K562 (cell line): Measurements from ENCODE around the gene KLK15. TPM values are rescaled to one million over a fixed set of nuclear protein-coding genes. Genes with fewer than 3 reads are reported as not detected.
A peak's percentile ranks its signal among the peaks of the same experiment; 100 is the strongest.

Source experiments
- ARHGAP35 ChIP-seq: fragments of 450-650 bp; IDR thresholded peaks from 2 replicates; pipeline ENCODE4 v1.6.1; 2018; ENCODE audit not compliant: partially characterized antibody
- ASH1L ChIP-seq: fragments of 450-650 bp; IDR thresholded peaks from 2 replicates; pipeline ENCODE4 v1.6.1; 2018; ENCODE audit warnings: borderline replicate concordance, mild to moderate bottlenecking, low read depth; ENCODE audit not compliant: partially characterized antibody
- ETV1 ChIP-seq: fragments of 450-650 bp; conservative IDR thresholded peaks from 2 replicates; pipeline ENCODE4 v1.6.1; 2016; ENCODE audit warnings: missing genetic modification characterization, control low read depth, low read depth, missing compliant biosample characterization
- KDM1A ChIP-seq, 2 experiments: fragments of 450-650 bp; IDR thresholded peaks; 2 replicates each; pipeline ENCODE4 v1.6.1; 2016; ENCODE audit warnings: mild to moderate bottlenecking in 2 of 2
- LARP7 ChIP-seq: fragments of 450-650 bp; IDR thresholded peaks from 2 replicates; pipeline ENCODE4 v1.6.1; 2016
- MCM2 ChIP-seq: fragments of 450-650 bp; IDR thresholded peaks from 2 replicates; pipeline ENCODE4 v1.6.1; 2017; ENCODE audit warnings: low read depth, mild to moderate bottlenecking
- PML ChIP-seq: IDR thresholded peaks from 2 replicates; pipeline ENCODE4 v1.6.1; 2012; ENCODE audit warnings: low read length, inconsistent platforms
- SP2 ChIP-seq: IDR thresholded peaks from 2 replicates; pipeline ENCODE4 v1.6.1; 2011; ENCODE audit warnings: mild to moderate bottlenecking, low read depth, low read length, moderate library complexity; ENCODE audit not compliant: poor library complexity, severe bottlenecking; ENCODE audit errors: extremely low read depth
- XRCC4 ChIP-seq: IDR thresholded peaks from one replicate; pipeline ENCODE4 v1.6.1; 2011; ENCODE audit not compliant: insufficient read depth, insufficient read length; ENCODE audit errors: extremely low read depth
- ZNF212 ChIP-seq: fragments of 450-650 bp; formaldehyde crosslinking; IDR thresholded peaks from 2 replicates; pipeline ENCODE4 v1.4.0; 2020; ENCODE audit warnings: mild to moderate bottlenecking
- ZNF23 ChIP-seq: fragments of 250-450 bp; sonication (Bioruptor Pico); IDR thresholded peaks from 2 replicates; pipeline ENCODE4 v1.4.0; 2020; ENCODE audit warnings: mild to moderate bottlenecking
- polyA plus RNA-seq, 8 experiments: library from polyadenylated mRNA; depleted of rRNA in 4 of 8; stranded (reverse) in 5 of 8; unstranded in 3 of 8; fragments of >200 nt; fragmentation: Nextera tagmentation in 2 of 8; fragmentation: Illumina TruSeq in 1 of 8; extraction: Ambion mirVana in 2 of 8; extraction: Trizol in 1 of 8; gene quantifications; 2 replicates each; pipeline versions ENCODE4 v1.2.1 to v1.2.3, GENCODE V29; 2011 to 2014; ENCODE audit warnings: inconsistent platforms in 1 of 8, missing spikeins in 1 of 8
- total RNA-seq, 7 experiments: library from RNA; depleted of rRNA in 6 of 7; stranded (reverse); fragments of >200 nt in 6 of 7; fragmentation: Illumina TruSeq in 2 of 7; extraction: Trizol in 2 of 7; gene quantifications; 2 replicates each; pipeline versions ENCODE4 v1.2.1 to v1.2.3, GENCODE V29; 2011 to 2021; ENCODE audit warnings: low replicate concordance in 1 of 7
- TF ChIP-seq, protein P1 (sequence below): fragments of 150-350 bp; conservative IDR thresholded peaks from 2 replicates; pipeline ENCODE4 v1.6.1; 2014; ENCODE audit warnings: low read length
- TF ChIP-seq, protein P2 (sequence below): fragments of 250-450 bp; sonication (Bioruptor Pico); IDR thresholded peaks from 2 replicates; pipeline ENCODE4 v1.4.0; 2020; ENCODE audit warnings: mild to moderate bottlenecking, moderate library complexity, borderline replicate concordance
- TF ChIP-seq, protein P3 (sequence below): fragments of 450-650 bp; formaldehyde crosslinking; IDR thresholded peaks from 2 replicates; pipeline ENCODE4 v1.4.0; 2022; ENCODE audit warnings: missing genetic modification characterization
- TF ChIP-seq, protein P4 (sequence below): fragments of 450-650 bp; formaldehyde crosslinking; conservative IDR thresholded peaks from 2 replicates; pipeline ENCODE4 v1.4.0; 2022; ENCODE audit warnings: mild to moderate bottlenecking, missing genetic modification characterization
- TF ChIP-seq, protein P5 (sequence below): fragments of 450-650 bp; IDR thresholded peaks from 2 replicates; pipeline ENCODE4 v1.6.1; 2016
- TF ChIP-seq, protein P6 (sequence below): sonication (generic); formaldehyde crosslinking; IDR thresholded peaks from 2 replicates; pipeline ENCODE4 v1.5.0; 2020; ENCODE audit warnings: missing genetic modification reagents

Gene KLK15
- total and polyA plus RNA-seq, 9 of the 15 experiments (the other 6 are each of a cell fraction or from before 2014, with no cell fraction given), result not detected

DNA sequence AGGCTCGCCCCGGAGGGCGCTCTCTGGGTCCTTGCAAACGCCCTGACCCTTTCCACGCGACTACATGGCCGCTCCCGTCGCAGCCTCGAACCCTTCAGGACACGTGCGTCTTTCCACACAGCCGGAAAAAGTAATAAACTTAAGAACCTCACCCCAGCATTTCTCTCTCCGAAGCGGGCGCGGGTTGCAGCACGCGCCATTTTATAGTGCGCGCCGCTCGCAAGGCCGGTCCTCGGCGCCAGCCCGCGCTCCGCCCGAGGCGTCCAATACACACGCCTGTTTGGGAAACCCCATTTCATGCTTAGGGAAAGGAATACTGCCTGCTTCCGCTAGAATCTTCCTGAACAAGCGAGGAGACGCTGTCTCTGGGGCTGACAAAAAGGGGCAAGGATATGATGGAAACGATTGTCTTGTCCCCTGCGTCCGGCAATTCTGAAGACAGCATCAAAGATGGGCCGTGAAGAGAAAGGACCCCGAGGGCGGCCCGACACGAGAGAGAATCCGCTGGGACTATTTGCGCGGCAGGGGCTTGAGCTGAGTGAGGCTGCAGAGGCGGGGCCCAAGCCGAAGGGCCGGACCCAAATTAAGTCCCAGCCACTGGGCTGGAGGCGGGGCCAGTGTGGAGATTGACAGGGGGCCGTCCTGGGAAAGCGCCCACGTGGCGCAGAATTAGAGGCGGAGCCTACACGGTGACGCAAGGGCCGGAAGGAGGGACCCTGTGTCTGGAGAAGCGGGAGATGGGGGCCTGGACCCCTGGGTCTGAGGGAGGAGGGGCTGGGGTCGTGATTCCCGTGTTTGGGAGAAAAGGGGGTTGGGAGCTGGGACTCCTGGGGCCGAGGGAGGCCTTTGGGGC lies 28.7 kb downstream of the KLK15 start (continued):
- TF ChIP-seq ETV1 (tag), result peak; percentile 92
- TF ChIP-seq KDM1A (IDR thresholded peaks at IDR 0.05), result no peak
- no peak for TF ChIP-seq LARP7
- TF ChIP-seq, protein P1, sequence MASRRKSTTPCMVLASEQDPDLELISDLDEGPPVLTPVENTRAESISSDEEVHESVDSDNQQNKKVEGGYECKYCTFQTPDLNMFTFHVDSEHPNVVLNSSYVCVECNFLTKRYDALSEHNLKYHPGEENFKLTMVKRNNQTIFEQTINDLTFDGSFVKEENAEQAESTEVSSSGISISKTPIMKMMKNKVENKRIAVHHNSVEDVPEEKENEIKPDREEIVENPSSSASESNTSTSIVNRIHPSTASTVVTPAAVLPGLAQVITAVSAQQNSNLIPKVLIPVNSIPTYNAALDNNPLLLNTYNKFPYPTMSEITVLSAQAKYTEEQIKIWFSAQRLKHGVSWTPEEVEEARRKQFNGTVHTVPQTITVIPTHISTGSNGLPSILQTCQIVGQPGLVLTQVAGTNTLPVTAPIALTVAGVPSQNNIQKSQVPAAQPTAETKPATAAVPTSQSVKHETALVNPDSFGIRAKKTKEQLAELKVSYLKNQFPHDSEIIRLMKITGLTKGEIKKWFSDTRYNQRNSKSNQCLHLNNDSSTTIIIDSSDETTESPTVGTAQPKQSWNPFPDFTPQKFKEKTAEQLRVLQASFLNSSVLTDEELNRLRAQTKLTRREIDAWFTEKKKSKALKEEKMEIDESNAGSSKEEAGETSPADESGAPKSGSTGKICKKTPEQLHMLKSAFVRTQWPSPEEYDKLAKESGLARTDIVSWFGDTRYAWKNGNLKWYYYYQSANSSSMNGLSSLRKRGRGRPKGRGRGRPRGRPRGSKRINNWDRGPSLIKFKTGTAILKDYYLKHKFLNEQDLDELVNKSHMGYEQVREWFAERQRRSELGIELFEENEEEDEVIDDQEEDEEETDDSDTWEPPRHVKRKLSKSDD, result peak; percentile 17; the same call in 1 of the 2 replicates
- peak; percentile 96 for TF ChIP-seq PML
- no peak for TF ChIP-seq MCM2
- TF ChIP-seq ARHGAP35, result no peak
- no peak for TF ChIP-seq SP2
- TF ChIP-seq, protein P2, sequence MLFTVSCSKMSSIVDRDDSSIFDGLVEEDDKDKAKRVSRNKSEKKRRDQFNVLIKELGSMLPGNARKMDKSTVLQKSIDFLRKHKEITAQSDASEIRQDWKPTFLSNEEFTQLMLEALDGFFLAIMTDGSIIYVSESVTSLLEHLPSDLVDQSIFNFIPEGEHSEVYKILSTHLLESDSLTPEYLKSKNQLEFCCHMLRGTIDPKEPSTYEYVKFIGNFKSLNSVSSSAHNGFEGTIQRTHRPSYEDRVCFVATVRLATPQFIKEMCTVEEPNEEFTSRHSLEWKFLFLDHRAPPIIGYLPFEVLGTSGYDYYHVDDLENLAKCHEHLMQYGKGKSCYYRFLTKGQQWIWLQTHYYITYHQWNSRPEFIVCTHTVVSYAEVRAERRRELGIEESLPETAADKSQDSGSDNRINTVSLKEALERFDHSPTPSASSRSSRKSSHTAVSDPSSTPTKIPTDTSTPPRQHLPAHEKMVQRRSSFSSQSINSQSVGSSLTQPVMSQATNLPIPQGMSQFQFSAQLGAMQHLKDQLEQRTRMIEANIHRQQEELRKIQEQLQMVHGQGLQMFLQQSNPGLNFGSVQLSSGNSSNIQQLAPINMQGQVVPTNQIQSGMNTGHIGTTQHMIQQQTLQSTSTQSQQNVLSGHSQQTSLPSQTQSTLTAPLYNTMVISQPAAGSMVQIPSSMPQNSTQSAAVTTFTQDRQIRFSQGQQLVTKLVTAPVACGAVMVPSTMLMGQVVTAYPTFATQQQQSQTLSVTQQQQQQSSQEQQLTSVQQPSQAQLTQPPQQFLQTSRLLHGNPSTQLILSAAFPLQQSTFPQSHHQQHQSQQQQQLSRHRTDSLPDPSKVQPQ, result no peak
- TF ChIP-seq, protein P3, sequence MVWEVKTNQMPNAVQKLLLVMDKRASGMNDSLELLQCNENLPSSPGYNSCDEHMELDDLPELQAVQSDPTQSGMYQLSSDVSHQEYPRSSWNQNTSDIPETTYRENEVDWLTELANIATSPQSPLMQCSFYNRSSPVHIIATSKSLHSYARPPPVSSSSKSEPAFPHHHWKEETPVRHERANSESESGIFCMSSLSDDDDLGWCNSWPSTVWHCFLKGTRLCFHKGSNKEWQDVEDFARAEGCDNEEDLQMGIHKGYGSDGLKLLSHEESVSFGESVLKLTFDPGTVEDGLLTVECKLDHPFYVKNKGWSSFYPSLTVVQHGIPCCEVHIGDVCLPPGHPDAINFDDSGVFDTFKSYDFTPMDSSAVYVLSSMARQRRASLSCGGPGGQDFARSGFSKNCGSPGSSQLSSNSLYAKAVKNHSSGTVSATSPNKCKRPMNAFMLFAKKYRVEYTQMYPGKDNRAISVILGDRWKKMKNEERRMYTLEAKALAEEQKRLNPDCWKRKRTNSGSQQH, result peak; percentile 19; the same call in 1 of the 2 replicates
- no peak for TF ChIP-seq ZNF23
- TF ChIP-seq, protein P4, sequence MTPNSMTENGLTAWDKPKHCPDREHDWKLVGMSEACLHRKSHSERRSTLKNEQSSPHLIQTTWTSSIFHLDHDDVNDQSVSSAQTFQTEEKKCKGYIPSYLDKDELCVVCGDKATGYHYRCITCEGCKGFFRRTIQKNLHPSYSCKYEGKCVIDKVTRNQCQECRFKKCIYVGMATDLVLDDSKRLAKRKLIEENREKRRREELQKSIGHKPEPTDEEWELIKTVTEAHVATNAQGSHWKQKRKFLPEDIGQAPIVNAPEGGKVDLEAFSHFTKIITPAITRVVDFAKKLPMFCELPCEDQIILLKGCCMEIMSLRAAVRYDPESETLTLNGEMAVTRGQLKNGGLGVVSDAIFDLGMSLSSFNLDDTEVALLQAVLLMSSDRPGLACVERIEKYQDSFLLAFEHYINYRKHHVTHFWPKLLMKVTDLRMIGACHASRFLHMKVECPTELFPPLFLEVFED (CRISPR knock-in tag), result 0 out of 2 replicates have a peak, but pooled peaks have one; percentile 36
- no peak for TF ChIP-seq ZNF212 (CRISPR knock-in tag)
- TF ChIP-seq, protein P5, sequence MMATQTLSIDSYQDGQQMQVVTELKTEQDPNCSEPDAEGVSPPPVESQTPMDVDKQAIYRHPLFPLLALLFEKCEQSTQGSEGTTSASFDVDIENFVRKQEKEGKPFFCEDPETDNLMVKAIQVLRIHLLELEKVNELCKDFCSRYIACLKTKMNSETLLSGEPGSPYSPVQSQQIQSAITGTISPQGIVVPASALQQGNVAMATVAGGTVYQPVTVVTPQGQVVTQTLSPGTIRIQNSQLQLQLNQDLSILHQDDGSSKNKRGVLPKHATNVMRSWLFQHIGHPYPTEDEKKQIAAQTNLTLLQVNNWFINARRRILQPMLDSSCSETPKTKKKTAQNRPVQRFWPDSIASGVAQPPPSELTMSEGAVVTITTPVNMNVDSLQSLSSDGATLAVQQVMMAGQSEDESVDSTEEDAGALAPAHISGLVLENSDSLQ, result peak; percentile 99
- TF ChIP-seq, protein P6, sequence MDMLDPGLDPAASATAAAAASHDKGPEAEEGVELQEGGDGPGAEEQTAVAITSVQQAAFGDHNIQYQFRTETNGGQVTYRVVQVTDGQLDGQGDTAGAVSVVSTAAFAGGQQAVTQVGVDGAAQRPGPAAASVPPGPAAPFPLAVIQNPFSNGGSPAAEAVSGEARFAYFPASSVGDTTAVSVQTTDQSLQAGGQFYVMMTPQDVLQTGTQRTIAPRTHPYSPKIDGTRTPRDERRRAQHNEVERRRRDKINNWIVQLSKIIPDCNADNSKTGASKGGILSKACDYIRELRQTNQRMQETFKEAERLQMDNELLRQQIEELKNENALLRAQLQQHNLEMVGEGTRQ, result peak; percentile 96
- no peak for TF ChIP-seq XRCC4
- TF ChIP-seq ASH1L, result no peak
